ENCODE measurements around the gene KLHDC9.

- TF ChIP-seq POLR2A (IDR thresholded peaks at IDR 0.05; ENCODE audit: low read depth, low read length): no peak
- TF ChIP-seq TAF1 (IDR thresholded peaks at IDR 0.05; ENCODE audit: low read depth, low read length): no peak
- TF ChIP-seq PAX5 (IDR thresholded peaks at IDR 0.05; ENCODE audit: insufficient read depth, low read length, severe bottlenecking): no peak
- TF ChIP-seq SPI1 (IDR thresholded peaks at IDR 0.05; ENCODE audit: low read depth, low read length): no peak
Observed at GRCh38 chr1:161091796-161092507, 6.2 kb upstream of the KLHDC9 start.
